Inflammatory macrophage treated with lipopolysaccharide for 4 hours (primary cell): ENCODE results near the gene ERICH3.
"Not testable (repeated sequence)": the region's sequence is repeated elsewhere in the genome, so short reads cannot be mapped to it uniquely, and the experiment has no call there.

ENCODE experiments used
- DNase-seq: peaks from one replicate; pipeline ENCODE4 v3.0.0-alpha.2; 2020

ERICH3 gene

GRCh38 chr1:74679811-74680210 lies 6.2 kb upstream of the ERICH3 start:
- no peak for DNase-seq

DNA sequence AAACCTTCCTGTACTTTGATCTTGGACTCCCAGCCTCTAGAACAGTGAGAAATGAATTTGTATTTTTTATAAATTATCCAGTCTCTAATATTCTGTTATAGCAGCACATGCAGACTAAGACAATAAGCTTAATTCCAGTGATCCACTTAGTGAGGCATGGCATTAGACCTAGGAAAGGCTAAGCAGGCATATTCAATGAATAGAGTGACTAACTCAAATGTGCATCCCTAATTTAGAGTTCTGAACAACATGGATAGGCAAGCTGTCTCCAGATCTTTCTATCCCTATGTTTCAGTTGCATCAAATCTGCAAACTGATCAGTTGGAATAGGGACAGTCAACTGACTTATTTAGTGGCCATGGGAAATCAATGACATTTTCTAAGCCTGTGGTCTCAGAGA lies 4.3 kb upstream of the ERICH3 start:
- DNase-seq, result no peak

DNA sequence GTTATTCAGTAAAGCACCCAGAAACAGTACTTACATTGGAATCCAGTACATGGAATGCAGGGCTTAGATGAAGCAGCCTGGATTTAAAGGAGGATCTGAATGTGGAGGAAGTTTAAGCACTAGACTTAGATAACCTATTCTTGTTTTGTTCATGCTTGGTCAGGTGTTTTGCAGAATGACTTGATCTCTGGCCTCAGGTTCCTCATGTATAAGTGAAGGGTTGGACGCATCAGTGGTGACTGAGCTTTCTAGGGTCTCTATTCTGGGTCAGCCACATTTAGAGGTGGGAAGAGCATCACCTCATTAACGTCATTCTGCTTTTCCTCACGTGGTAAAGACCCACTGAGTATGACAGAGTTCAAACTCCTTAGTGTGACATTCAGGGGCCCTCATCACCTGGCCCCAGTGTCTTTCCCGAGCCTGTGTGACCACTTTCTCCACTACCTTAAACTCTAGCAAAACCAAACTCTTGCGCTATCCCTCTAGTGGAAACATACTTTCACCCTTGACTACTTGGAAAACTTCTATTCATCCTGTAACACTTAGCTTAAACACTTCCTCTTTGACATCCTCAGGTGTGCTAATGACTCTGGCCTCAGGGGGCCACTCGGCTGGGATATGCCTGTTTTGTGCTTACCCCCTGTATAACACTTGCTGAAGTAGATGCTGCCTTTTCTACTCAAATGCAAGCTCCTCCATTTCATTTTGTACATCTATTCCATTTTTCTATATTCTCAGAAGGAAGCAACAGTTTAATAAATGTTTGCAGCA lies 871 bp upstream of the ERICH3 start:
- no peak for DNase-seq

DNA sequence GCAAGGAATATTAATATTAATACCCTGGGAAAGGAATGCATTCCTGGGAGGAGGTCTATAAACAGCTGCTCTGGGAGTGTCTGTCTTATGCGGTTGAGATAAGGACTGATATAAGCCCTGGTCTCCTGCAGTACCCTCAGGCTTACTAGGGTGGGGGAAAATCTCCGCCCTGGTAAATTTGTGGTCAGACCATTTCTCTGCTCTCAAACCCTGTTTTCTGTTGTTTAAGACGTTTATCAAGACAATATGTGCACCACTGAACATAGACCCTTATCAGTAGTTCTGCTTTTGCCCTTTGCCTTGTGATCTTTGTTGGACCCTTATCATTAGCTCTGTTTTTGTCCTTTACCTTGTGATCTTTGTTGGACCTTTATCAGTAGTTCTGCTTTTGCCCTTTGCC lies 2.7 kb downstream of the ERICH3 start:
- not testable (repeated sequence) for DNase-seq

DNA sequence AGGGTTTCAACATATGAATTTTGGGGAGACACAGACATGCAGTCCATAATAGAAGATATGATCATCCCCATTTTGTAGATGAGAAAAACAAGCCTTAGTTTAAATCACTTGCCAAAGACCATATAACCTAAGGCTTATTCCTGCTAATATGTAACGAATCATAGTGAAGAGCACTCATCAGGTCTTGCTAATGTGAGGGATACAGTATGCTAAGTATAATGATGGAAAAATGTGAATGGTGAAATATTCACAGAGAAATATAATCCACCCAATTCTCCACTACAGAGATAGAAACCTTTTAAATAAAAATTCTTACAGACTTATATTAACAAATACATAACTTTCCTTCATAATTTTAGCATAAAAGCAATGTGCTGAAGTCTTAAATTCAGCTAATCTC lies 18.9 kb downstream of the ERICH3 start:
- DNase-seq, result no peak

- DNase-seq, result no peak
These were observed 20.9 kb downstream of the ERICH3 start for GRCh38 chr1:74652711-74653139.

- no peak for DNase-seq
These were observed 23.0 kb downstream of the ERICH3 start for GRCh38 chr1:74650561-74650960.

GRCh38 chr1:74641876-74642275 lies 31.7 kb downstream of the ERICH3 start:
- DNase-seq, result no peak

GRCh38 chr1:74641161-74641560 lies 32.4 kb downstream of the ERICH3 start:
- no peak for DNase-seq

- DNase-seq, result no peak
These were observed 36.3 kb downstream of the ERICH3 start for GRCh38 chr1:74637296-74637695.

DNA sequence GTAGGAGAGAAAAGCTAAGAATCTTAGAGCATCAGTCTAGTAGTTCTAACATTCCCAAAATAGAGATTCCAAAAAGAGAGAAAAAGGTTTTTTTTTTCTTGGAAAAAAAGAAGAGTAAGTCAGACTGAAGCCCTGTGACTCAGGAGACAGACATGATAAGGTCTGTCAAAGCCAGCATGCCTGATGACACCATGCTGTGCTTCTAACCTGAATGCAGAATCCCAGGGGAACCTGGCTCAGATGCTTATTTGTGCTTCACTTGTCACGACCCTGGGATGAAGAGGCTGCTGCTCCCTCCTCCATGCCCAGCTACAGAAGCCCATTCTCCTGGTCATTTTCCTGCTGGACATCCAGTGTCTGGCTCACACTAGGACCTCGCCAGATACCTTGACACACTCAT lies 44.3 kb downstream of the ERICH3 start:
- no peak for DNase-seq

DNA sequence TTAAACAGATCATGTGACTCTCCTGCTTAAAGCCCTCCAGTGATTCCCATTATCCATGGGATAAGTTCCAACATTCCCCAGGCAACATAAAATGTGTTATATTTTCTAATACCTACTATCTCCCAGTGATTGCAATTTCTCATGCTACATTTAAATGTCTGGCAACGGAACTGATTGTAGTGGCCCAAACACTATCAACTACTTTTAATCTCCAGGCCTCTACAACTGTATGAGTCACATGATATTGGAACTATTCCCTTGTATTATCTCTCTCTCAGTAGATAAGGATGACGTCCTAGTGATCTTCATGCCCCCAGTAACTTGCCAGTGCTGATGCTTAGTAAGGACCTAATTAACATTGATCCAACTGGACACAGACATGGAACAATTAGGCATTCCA lies 49.9 kb downstream of the ERICH3 start:
- no peak for DNase-seq

- DNase-seq, result no peak
These were observed 53.4 kb downstream of the ERICH3 start for GRCh38 chr1:74620242-74620641.

DNA sequence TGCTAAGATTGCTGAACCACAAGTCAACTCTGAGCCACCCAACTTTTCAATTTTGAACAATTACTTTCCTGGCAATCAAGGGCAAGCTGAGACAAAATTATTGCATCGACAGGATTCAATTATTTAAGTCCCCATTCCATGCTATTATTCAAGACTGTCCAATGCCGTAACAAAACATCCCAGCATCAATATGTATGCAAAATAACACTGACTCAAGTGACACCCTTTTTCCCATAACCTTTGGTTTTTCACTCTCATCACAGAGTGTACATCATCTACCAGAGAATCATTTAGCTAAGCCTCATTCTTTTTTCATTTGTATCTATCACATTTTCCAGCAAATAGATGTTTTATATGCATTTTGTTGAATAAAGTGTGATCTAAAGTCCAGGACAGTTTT lies 54.6 kb downstream of the ERICH3 start:
- DNase-seq, result no peak

DNA sequence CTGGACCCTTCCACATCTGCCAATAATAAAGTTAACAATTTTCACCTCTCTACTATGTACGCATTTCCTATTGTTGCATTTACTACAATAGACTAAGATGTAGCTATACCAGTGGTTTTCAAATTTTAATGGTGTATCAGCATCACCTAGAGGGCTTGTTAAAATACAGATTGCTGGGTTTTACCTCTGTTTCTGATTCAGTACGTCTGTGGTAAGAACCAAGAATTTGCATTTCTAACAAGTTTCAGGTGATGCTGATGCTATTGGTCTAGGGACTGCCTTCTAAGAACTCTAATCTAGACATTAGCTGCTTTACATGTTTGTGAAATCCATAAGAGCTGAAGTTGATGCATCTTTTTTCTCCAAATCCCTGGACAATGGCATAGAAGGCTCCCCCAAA lies 59.7 kb downstream of the ERICH3 start:
- DNase-seq, result no peak

GRCh38 chr1:74611887-74612286 lies 61.7 kb downstream of the ERICH3 start:
- no peak for DNase-seq

DNA sequence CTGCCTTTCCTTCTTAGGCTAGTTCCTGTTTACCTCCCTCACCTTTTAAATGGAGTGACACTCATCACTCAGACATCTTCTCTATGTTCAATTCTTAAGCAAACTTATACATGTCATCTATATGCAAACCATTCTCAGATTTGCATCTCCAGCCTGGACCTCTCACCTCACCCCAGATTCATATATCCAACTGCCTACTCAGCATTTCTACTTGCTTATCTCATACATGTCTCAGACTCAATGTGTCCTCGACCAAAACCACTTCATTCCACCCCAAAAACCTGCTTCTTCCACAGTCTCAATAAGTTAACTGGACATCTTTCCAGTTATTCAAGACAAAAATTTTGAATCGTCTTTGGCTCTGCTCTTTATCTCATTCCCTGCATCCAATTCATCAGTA lies 62.6 kb downstream of the ERICH3 start:
- no peak for DNase-seq

- no peak for DNase-seq
These were observed 63.7 kb downstream of the ERICH3 start for GRCh38 chr1:74609810-74610371.

GRCh38 chr1:74596717-74597116 lies 76.9 kb downstream of the ERICH3 start:
- DNase-seq, result no peak

- no peak for DNase-seq
These were observed 79.4 kb downstream of the ERICH3 start for GRCh38 chr1:74593887-74594866.

DNA sequence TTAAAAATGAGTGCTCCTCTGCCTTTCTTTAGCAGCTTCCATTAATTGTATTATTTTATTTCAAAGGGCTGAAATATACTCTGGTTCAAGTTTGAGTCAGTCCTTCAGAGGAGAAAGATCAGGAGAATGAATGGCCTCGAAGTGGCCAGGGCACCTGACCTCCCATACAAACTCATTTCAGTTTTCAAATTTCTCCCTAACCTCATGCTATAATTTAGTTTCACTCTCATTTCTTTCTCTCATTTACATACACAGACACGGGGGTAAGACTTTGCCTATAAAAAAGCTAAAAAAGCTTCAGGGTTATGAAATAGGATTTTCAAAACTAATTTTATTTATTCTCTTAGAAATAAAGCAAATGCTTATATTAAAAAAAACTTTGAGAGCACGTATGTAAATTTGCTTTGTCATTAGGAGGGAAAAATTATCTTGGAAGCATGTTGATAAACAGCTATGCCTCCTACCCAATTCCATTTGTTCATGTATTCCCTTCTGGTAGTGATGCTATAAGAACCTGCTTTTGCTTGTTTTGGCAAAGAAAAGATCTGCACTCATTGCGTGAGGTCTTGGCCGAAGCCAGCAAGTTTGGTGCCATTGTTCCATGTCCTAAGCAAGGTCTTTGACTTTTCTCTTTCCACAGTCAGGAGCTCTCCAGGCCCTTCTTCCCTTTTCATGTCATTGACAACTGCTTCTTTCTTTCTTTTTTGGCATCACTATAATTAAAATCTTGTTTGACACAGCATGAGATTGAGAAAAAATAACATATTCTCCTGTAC lies 80.8 kb downstream of the ERICH3 start:
- no peak for DNase-seq

DNA sequence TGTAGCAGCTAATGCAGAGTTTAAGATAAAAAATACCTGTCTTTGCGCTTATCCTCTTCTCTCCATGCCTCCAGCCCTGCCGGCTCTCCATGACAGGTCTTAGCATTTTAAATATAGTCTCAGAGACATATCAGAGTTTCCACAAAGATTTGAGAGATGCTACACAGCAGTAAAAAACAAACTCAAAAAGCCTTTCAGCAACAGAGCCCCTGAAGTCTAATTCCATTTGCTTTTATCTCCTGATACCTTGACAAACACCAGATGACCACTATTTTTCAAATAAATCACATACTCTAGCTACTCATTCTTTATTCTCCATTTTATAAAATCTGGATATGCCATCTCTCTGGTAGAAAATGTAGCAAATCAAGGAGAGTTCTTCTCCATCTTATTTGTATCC lies 81.6 kb downstream of the ERICH3 start:
- no peak for DNase-seq

DNA sequence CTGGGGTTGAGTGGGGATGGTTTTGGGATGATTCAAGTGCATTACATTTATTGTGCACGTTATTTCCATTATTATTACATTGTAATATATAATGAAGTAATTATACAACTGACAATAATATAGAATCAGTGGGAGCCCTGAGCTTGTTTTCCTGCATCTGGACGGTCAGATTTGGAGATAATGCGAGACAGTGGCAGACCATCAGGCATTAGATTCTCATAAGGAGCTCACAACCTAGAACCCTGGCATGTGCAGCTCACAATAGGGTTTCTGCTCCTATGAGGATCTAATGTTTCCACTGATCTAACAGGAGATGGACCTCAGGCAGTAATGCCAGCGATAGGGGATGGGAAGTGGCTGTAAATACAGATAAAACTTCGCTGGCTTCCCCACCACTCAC lies 83.3 kb downstream of the ERICH3 start:
- DNase-seq, result no peak
